ENCODE measurements around the gene TAMALIN.

The TAMALIN gene

GRCh38 chr12:52027085-52027843 lies 20.5 kb downstream of the TAMALIN start:
- TF ChIP-seq POLR2A (IDR thresholded peaks at IDR 0.05; ENCODE audit: low read length), result no peak
- DNase-seq, result no peak

- peak in 1 of 2 experiments; percentile 28 for DNase-seq
- TF ChIP-seq GATA1 (IDR thresholded peaks at IDR 0.05; ENCODE audit: low read depth, low read length), result no peak
- TF ChIP-seq POLR2A (IDR thresholded peaks at IDR 0.05; ENCODE audit: low read length), result no peak
Observed at GRCh38 chr12:52029685-52030084, 22.9 kb downstream of the TAMALIN start.

- peak in 1 of 2 experiments; percentile 35 for DNase-seq
- TF ChIP-seq POLR2A (IDR thresholded peaks at IDR 0.05; ENCODE audit: low read length) (no peak), GATA1 (IDR thresholded peaks at IDR 0.05; ENCODE audit: low read depth, low read length) (no peak)
Observed at GRCh38 chr12:52032446-52032803, 25.7 kb downstream of the TAMALIN start.

- DNase-seq, result peak; percentile 91 to 93
- TF ChIP-seq POLR2A (IDR thresholded peaks at IDR 0.05; ENCODE audit: low read length), result no peak
- no peak for TF ChIP-seq GATA1 (IDR thresholded peaks at IDR 0.05; ENCODE audit: low read depth, low read length)
Observed at GRCh38 chr12:52032804-52033445, 26.2 kb downstream of the TAMALIN start.

GRCh38 chr12:52033446-52034140 lies 26.8 kb downstream of the TAMALIN start:
- no peak for DNase-seq
- no peak for TF ChIP-seq POLR2A (IDR thresholded peaks at IDR 0.05; ENCODE audit: low read length)
- no peak for TF ChIP-seq GATA1 (IDR thresholded peaks at IDR 0.05; ENCODE audit: low read depth, low read length)

GRCh38 chr12:52035190-52035589 lies 28.4 kb downstream of the TAMALIN start:
- TF ChIP-seq GATA1 (IDR thresholded peaks at IDR 0.05; ENCODE audit: low read depth, low read length) (no peak), POLR2A (IDR thresholded peaks at IDR 0.05; ENCODE audit: low read length) (no peak)
- no peak for DNase-seq

- DNase-seq, result no peak
Observed at GRCh38 chr12:52035926-52036325, 29.2 kb downstream of the TAMALIN start.

GRCh38 chr12:52036587-52037171 lies 29.9 kb downstream of the TAMALIN start:
- peak; percentile 40 for TF ChIP-seq POLR2A (IDR thresholded peaks at IDR 0.05; ENCODE audit: low read length)
- TF ChIP-seq GATA1 (IDR thresholded peaks at IDR 0.05; ENCODE audit: low read depth, low read length), result no peak
- DNase-seq, result peak; percentile 51 to 71

More at GRCh38 chr12:52035926-52036325, 29.2 kb downstream of the TAMALIN start:
- TF ChIP-seq POLR2A (IDR thresholded peaks at IDR 0.05; ENCODE audit: low read length) (no peak), GATA1 (IDR thresholded peaks at IDR 0.05; ENCODE audit: low read depth, low read length) (no peak)

- no peak for TF ChIP-seq POLR2A (IDR thresholded peaks at IDR 0.05; ENCODE audit: low read length)
- TF ChIP-seq GATA1 (IDR thresholded peaks at IDR 0.05; ENCODE audit: low read depth, low read length), result no peak
- DNase-seq, result no peak
Observed at GRCh38 chr12:52037248-52037861, 30.6 kb downstream of the TAMALIN start.

GRCh38 chr12:52038447-52038846 lies 31.7 kb downstream of the TAMALIN start:
- no peak for DNase-seq
- TF ChIP-seq POLR2A (IDR thresholded peaks at IDR 0.05; ENCODE audit: low read length), result no peak
- TF ChIP-seq GATA1 (IDR thresholded peaks at IDR 0.05; ENCODE audit: low read depth, low read length), result no peak

- no peak for DNase-seq
- TF ChIP-seq POLR2A (IDR thresholded peaks at IDR 0.05; ENCODE audit: low read length), result no peak
- no peak for TF ChIP-seq GATA1 (IDR thresholded peaks at IDR 0.05; ENCODE audit: low read depth, low read length)
Observed at GRCh38 chr12:52041035-52041434, 34.3 kb downstream of the TAMALIN start.

- TF ChIP-seq POLR2A (IDR thresholded peaks at IDR 0.05; ENCODE audit: low read length) (no peak), GATA1 (IDR thresholded peaks at IDR 0.05; ENCODE audit: low read depth, low read length) (no peak)
- no peak for DNase-seq
Observed at GRCh38 chr12:52041695-52042123, 35.0 kb downstream of the TAMALIN start.

- DNase-seq, result no peak
- TF ChIP-seq POLR2A (IDR thresholded peaks at IDR 0.05; ENCODE audit: low read length), result no peak
- no peak for TF ChIP-seq GATA1 (IDR thresholded peaks at IDR 0.05; ENCODE audit: low read depth, low read length)
Observed at GRCh38 chr12:52042706-52043385, 36.1 kb downstream of the TAMALIN start.
